HCT116 (cell line): ENCODE measurements around the gene EDDM3A. TPM values are rescaled to one million over a fixed set of nuclear protein-coding genes. Genes with fewer than 3 reads are reported as not detected.

ENCODE experiments used
- ATAC-seq: fragments of 200-7000 bp; cut with Tn5 transposase; 2 replicates; pipeline ENCODE4 v1.9.1; 2020; ENCODE audit warnings: mild to moderate bottlenecking, moderate library complexity
- BruUV-seq: library from RNA; stranded (reverse); fragments of 400-500 nt; replicated peaks from 2 replicates; lab custom pipeline; 2021; lab: Mats Ljungman, UMichigan
- CTCF ChIA-PET: fragments of 300-600 bp; sonication (Branson Sonifier 250); formaldehyde crosslinking; loops from one replicate; lab custom pipeline; 2021; ENCODE audit warnings: antibody characterized with exemption; lab: Charles Lee
- POLR2A ChIA-PET: fragments of 300-600, 350-600 bp; sonication (Branson Sonifier 250); formaldehyde crosslinking; loops from one replicate; lab custom pipeline; 2021; ENCODE audit warnings: antibody characterized with exemption; lab: Charles Lee
- RAD21 ChIA-PET, 2 experiments: fragments of 300-600 bp; sonication (Branson Sonifier 250); formaldehyde crosslinking; loops; one replicate each; lab custom pipeline; 2023; ENCODE audit warnings: low total read pairs in 2 of 2; ENCODE audit not compliant: uncharacterized antibody in 2 of 2, unreplicated experiment in 2 of 2, low non-redundant PET in 1 of 2; lab: Charles Lee
- DNase-seq: peaks from one replicate; pipeline ENCODE4 v3.0.0-alpha.2; 2010; ENCODE audit warnings: low read depth, low spot score
- H2AFZ ChIP-seq: fragments of 200-600 bp; shearing (Covaris generic), sonication (generic); 2 replicates; pipeline ENCODE4 v1.6.1; 2017; ENCODE audit warnings: low read depth, mixed run types, mixed read lengths, antibody characterized with exemption, low read length; ENCODE audit not compliant: poor library complexity, severe bottlenecking
- H3K27ac ChIP-seq: 2 replicates; pipeline ENCODE4 v1.5.1; 2012; ENCODE audit warnings: low read depth, low read length
- H3K27me3 ChIP-seq: fragments of 200-600 bp; sonication (generic); 2 replicates; pipeline ENCODE4 v1.6.1; 2016; ENCODE audit warnings: mixed run types, low read length, mixed read lengths; ENCODE audit not compliant: insufficient read depth
- H3K36me3 ChIP-seq, 2 experiments: fragments of 200-500 bp in 1 of 2; fragments of 200-600 bp in 1 of 2; sonication (Bioruptor generic) in 1 of 2; sonication (generic) in 1 of 2; 2 replicates each; pipeline versions ENCODE4 v1.5.1 to v1.6.1; 2014 to 2016; ENCODE audit warnings: low read length in 2 of 2, inconsistent platforms in 1 of 2, mixed read lengths in 1 of 2, mixed run types in 1 of 2; ENCODE audit not compliant: insufficient read depth in 2 of 2, control insufficient read depth in 1 of 2
- H3K4me1 ChIP-seq, 2 experiments: fragments of 200-600 bp in 1 of 2; sonication (generic) in 1 of 2; 2 replicates each; pipeline versions ENCODE4 v1.5.1 to v1.6.1; 2012 to 2017; ENCODE audit warnings: low read length in 2 of 2, inconsistent platforms in 1 of 2, mild to moderate bottlenecking in 1 of 2, mixed read lengths in 1 of 2, mixed run types in 1 of 2, moderate library complexity in 1 of 2; ENCODE audit not compliant: insufficient read depth in 2 of 2, control insufficient read depth in 1 of 2
- H3K4me2 ChIP-seq: fragments of 200-600 bp; sonication (generic); 2 replicates; pipeline ENCODE4 v1.6.1; 2017; ENCODE audit warnings: mixed run types, low read length, mixed read lengths
- H3K4me3 ChIP-seq, 2 experiments: fragments of 200-600 bp in 1 of 2; sonication (generic) in 1 of 2; replicated peaks in 1 of 2; 2 replicates each; pipeline ENCODE4 v1.5.1; 2011 to 2016; ENCODE audit warnings: low read length in 2 of 2, control low read depth in 1 of 2, low read depth in 1 of 2, mild to moderate bottlenecking in 1 of 2, mixed read lengths in 1 of 2, mixed run types in 1 of 2
- H3K79me2 ChIP-seq: fragments of 200-600 bp; sonication (generic); 2 replicates; pipeline ENCODE4 v1.6.1; 2017; ENCODE audit warnings: mild to moderate bottlenecking, mixed run types, low read length, moderate library complexity, mixed read lengths; ENCODE audit not compliant: insufficient read depth
- H3K9ac ChIP-seq: fragments of 200-600 bp; sonication (generic); 2 replicates; pipeline ENCODE4 v1.6.1; 2016; ENCODE audit warnings: low read length, mixed read lengths
- H3K9me2 ChIP-seq: fragments of 200-600 bp; sonication (generic), shearing (Covaris generic); 2 replicates; pipeline ENCODE4 v1.6.1; 2017; ENCODE audit warnings: mixed run types, mild to moderate bottlenecking, moderate library complexity; ENCODE audit not compliant: insufficient read depth
- H3K9me3 ChIP-seq, 2 experiments: fragments of 200-500 bp in 1 of 2; fragments of 200-600 bp in 1 of 2; sonication (Bioruptor generic) in 1 of 2; sonication (generic) in 1 of 2; 2 replicates each; pipeline ENCODE4 v1.6.1; 2014 to 2017; ENCODE audit warnings: low read length in 2 of 2, mixed read lengths in 2 of 2, inconsistent platforms in 1 of 2, low read depth in 1 of 2, mild to moderate bottlenecking in 1 of 2, mixed run types in 1 of 2, moderate library complexity in 1 of 2; ENCODE audit not compliant: control insufficient read depth in 1 of 2, insufficient read depth in 1 of 2
- H4K20me1 ChIP-seq: fragments of 200-600 bp; sonication (generic), shearing (Covaris generic); 2 replicates; pipeline ENCODE4 v1.6.1; 2017; ENCODE audit warnings: mixed run types, mild to moderate bottlenecking, moderate library complexity; ENCODE audit not compliant: insufficient read depth
- CBX3 ChIP-seq: IDR thresholded peaks from 2 replicates; pipeline ENCODE4 v1.6.1; 2012; ENCODE audit warnings: low read depth
- CEBPB ChIP-seq: IDR thresholded peaks from 2 replicates; pipeline ENCODE4 v1.6.1; 2012; ENCODE audit warnings: low read depth
- EGR1 ChIP-seq: IDR thresholded peaks from 2 replicates; pipeline ENCODE4 v1.6.1; 2012; ENCODE audit warnings: low read depth
- ELF1 ChIP-seq: IDR thresholded peaks from 2 replicates; pipeline ENCODE4 v1.6.1; 2012; ENCODE audit warnings: low read depth, borderline replicate concordance
- EZH2 ChIP-seq: fragments of 200-600 bp; sonication (generic); IDR thresholded peaks from 2 replicates; pipeline ENCODE4 v1.6.1; 2017; ENCODE audit warnings: antibody characterized with exemption, mixed run types
- EZH2phosphoT487 ChIP-seq: fragments of 200-600 bp; IDR thresholded peaks from 2 replicates; pipeline ENCODE4 v1.6.1; 2018; ENCODE audit warnings: antibody characterized with exemption, borderline replicate concordance
- FOSL1 ChIP-seq: IDR thresholded peaks from 2 replicates; pipeline ENCODE4 v1.6.1; 2012; ENCODE audit warnings: low read depth
- JUND ChIP-seq: IDR thresholded peaks from 2 replicates; pipeline ENCODE4 v1.6.1; 2012
- POLR2A ChIP-seq: IDR thresholded peaks from 2 replicates; pipeline ENCODE4 v1.7.0; 2011; ENCODE audit warnings: borderline replicate concordance; ENCODE audit not compliant: insufficient read depth, insufficient read length; ENCODE audit errors: extremely low read depth
- POLR2AphosphoS5 ChIP-seq: IDR thresholded peaks from 2 replicates; pipeline ENCODE4 v1.6.1; 2011; ENCODE audit warnings: mild to moderate bottlenecking, low read depth, low read length, moderate library complexity
- RAD21 ChIP-seq: IDR thresholded peaks from 2 replicates; pipeline ENCODE4 v1.6.1; 2012; ENCODE audit warnings: low read depth, mild to moderate bottlenecking
- SIN3A ChIP-seq: IDR thresholded peaks from 2 replicates; pipeline ENCODE4 v1.6.1; 2012; ENCODE audit warnings: low read depth
- SP1 ChIP-seq: IDR thresholded peaks from 2 replicates; pipeline ENCODE4 v1.6.1; 2012; ENCODE audit warnings: low read depth
- SRF ChIP-seq: IDR thresholded peaks from 2 replicates; pipeline ENCODE4 v1.6.1; 2012; ENCODE audit warnings: low read depth
- ZBTB33 ChIP-seq: IDR thresholded peaks from 2 replicates; pipeline ENCODE4 v1.6.1; 2011; ENCODE audit warnings: mild to moderate bottlenecking, low read length, moderate library complexity; ENCODE audit not compliant: insufficient replicate concordance; ENCODE audit errors: extremely low read depth
- ZNF274 ChIP-seq: fragments of 200-500 bp; sonication (Bioruptor generic); IDR thresholded peaks from 2 replicates; pipeline ENCODE4 v1.6.1; 2014; ENCODE audit warnings: mild to moderate bottlenecking, low read depth, low read length, inconsistent platforms
- intact Hi-C: fragments of 100-400 bp; cut with micrococcal nuclease; formaldehyde crosslinking; loops from 2 replicates; pipeline ENCODE4 v1.10.0; 2022
- total RNA-seq: library from RNA; stranded (reverse); gene quantifications from one replicate; pipeline ENCODE4 v1.2.1, GENCODE V29; 2021; ENCODE audit not compliant: unreplicated experiment
- TF ChIP-seq, protein P1 (sequence below): IDR thresholded peaks from 2 replicates; pipeline ENCODE4 v1.6.1; 2012; ENCODE audit warnings: low read depth
- TF ChIP-seq, protein P2 (sequence below), 3 experiments: fragments of 200-600 bp in 1 of 3; sonication (generic) in 1 of 3; IDR thresholded peaks in 2 of 3; conservative IDR thresholded peaks in 1 of 3; 2 replicates each; pipeline ENCODE4 v1.5.1; 2012 to 2017; ENCODE audit warnings: low read depth in 2 of 3, low read length in 2 of 3, antibody characterized with exemption in 1 of 3, borderline replicate concordance in 1 of 3, control low read depth in 1 of 3, mild to moderate bottlenecking in 1 of 3, mixed read lengths in 1 of 3, mixed run types in 1 of 3, moderate library complexity in 1 of 3; ENCODE audit not compliant: insufficient read depth in 1 of 3
- TF ChIP-seq, protein P3 (sequence below): IDR thresholded peaks from 2 replicates; pipeline ENCODE4 v1.6.1; 2012

The EDDM3A gene
- total RNA-seq, 1 experiment from 2014 or later = not detected

- ChIA-PET RAD21 (no interaction called here), POLR2A (no interaction called here), CTCF (no interaction called here)
- H3K4me3 ChIP-seq = no peak overlapping the region
- no peaks in the 10 kb centered on the region for H3K36me3 ChIP-seq
- H3K9me3 ChIP-seq = no peaks in the 10 kb centered on the region
- H3K4me1 ChIP-seq = no peaks in the 10 kb centered on the region
- no peak overlapping the region for H3K27ac ChIP-seq
- BruUV-seq = no TSS peak
- H3K27me3 ChIP-seq = no peaks in the 10 kb centered on the region
- H2AFZ ChIP-seq = no peak overlapping the region
- no peaks in the 10 kb centered on the region for H3K79me2 ChIP-seq
- intact Hi-C loops = no loop called here
- ATAC-seq (no peak), DNase-seq (no peak)
- H3K4me2 ChIP-seq = no peak overlapping the region
- no peaks in the 10 kb centered on the region for H3K9me2 ChIP-seq
- no peak for TF ChIP-seq CBX3
- no peak for TF ChIP-seq ELF1
- no peak for TF ChIP-seq RAD21
- TF ChIP-seq ZBTB33 = no peak
- TF ChIP-seq, protein P1, sequence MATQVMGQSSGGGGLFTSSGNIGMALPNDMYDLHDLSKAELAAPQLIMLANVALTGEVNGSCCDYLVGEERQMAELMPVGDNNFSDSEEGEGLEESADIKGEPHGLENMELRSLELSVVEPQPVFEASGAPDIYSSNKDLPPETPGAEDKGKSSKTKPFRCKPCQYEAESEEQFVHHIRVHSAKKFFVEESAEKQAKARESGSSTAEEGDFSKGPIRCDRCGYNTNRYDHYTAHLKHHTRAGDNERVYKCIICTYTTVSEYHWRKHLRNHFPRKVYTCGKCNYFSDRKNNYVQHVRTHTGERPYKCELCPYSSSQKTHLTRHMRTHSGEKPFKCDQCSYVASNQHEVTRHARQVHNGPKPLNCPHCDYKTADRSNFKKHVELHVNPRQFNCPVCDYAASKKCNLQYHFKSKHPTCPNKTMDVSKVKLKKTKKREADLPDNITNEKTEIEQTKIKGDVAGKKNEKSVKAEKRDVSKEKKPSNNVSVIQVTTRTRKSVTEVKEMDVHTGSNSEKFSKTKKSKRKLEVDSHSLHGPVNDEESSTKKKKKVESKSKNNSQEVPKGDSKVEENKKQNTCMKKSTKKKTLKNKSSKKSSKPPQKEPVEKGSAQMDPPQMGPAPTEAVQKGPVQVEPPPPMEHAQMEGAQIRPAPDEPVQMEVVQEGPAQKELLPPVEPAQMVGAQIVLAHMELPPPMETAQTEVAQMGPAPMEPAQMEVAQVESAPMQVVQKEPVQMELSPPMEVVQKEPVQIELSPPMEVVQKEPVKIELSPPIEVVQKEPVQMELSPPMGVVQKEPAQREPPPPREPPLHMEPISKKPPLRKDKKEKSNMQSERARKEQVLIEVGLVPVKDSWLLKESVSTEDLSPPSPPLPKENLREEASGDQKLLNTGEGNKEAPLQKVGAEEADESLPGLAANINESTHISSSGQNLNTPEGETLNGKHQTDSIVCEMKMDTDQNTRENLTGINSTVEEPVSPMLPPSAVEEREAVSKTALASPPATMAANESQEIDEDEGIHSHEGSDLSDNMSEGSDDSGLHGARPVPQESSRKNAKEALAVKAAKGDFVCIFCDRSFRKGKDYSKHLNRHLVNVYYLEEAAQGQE = no peak
- TF ChIP-seq POLR2A = no peak
- no peak for TF ChIP-seq ZNF274
- no peak for TF ChIP-seq EZH2phosphoT487
- TF ChIP-seq SP1 = no peak
- no peak for TF ChIP-seq JUND
- TF ChIP-seq EGR1 = no peak
- TF ChIP-seq SIN3A = no peak
- TF ChIP-seq, protein P2, sequence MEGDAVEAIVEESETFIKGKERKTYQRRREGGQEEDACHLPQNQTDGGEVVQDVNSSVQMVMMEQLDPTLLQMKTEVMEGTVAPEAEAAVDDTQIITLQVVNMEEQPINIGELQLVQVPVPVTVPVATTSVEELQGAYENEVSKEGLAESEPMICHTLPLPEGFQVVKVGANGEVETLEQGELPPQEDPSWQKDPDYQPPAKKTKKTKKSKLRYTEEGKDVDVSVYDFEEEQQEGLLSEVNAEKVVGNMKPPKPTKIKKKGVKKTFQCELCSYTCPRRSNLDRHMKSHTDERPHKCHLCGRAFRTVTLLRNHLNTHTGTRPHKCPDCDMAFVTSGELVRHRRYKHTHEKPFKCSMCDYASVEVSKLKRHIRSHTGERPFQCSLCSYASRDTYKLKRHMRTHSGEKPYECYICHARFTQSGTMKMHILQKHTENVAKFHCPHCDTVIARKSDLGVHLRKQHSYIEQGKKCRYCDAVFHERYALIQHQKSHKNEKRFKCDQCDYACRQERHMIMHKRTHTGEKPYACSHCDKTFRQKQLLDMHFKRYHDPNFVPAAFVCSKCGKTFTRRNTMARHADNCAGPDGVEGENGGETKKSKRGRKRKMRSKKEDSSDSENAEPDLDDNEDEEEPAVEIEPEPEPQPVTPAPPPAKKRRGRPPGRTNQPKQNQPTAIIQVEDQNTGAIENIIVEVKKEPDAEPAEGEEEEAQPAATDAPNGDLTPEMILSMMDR (IDR thresholded peaks at IDR 0.05 in 2 of 3, conservative IDR thresholded peaks at IDR 0.05 in 1 of 3; ENCODE audit: borderline replicate concordance in 1 of 3, insufficient read depth in 1 of 3, low read depth in 2 of 3, low read length in 2 of 3) = no peak
- no peak for TF ChIP-seq SRF
- TF ChIP-seq EZH2 = no peak
- no peak for TF ChIP-seq FOSL1
- TF ChIP-seq, protein P3, sequence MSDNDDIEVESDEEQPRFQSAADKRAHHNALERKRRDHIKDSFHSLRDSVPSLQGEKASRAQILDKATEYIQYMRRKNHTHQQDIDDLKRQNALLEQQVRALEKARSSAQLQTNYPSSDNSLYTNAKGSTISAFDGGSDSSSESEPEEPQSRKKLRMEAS = no peak
- no peak for TF ChIP-seq CEBPB
- no peak for TF ChIP-seq POLR2AphosphoS5
- no peak overlapping the region for H3K9ac ChIP-seq
- no peaks in the 10 kb centered on the region for H4K20me1 ChIP-seq
Observed at GRCh38 chr14:20792556-20792955, 46.9 kb downstream of the EDDM3A start.
